CD8-positive, alpha-beta memory T cell (primary cell): Measurements from ENCODE around the gene HERC3. TPM values are rescaled to one million over a fixed set of nuclear protein-coding genes. Genes with fewer than 3 reads are reported as not detected.
A peak's percentile ranks its signal among the peaks of the same experiment; 100 is the strongest.

Source experiments
- CTCF ChIA-PET: fragments of 350-600 bp; sonication (Branson Sonifier 250); formaldehyde crosslinking; loops from one replicate; lab custom pipeline; 2021; ENCODE audit warnings: antibody characterized with exemption; lab: Charles Lee
- POLR2A ChIA-PET: fragments of 350-600 bp; sonication (Branson Sonifier 250); formaldehyde crosslinking; loops from one replicate; lab custom pipeline; 2021; ENCODE audit warnings: antibody characterized with exemption; lab: Charles Lee
- DNase-seq, 5 donors: peaks; one replicate each; pipeline versions ENCODE4 v3.0.0 to v3.0.0-alpha.2; 2020 to 2022; ENCODE audit warnings: mixed read lengths in 1 of 5
- H3K27ac ChIP-seq: one replicate; pipeline ENCODE4 v1.7.0; 2013; ENCODE audit warnings: low read depth, mild to moderate bottlenecking, low read length, moderate library complexity
- H3K27me3 ChIP-seq: 2 replicates; pipeline ENCODE4 v1.7.0; 2013; ENCODE audit warnings: low read length, mild to moderate bottlenecking; ENCODE audit not compliant: insufficient read depth, poor library complexity, severe bottlenecking
- H3K36me3 ChIP-seq: 2 replicates; pipeline ENCODE4 v1.7.0; 2013; ENCODE audit warnings: mild to moderate bottlenecking, low read length, moderate library complexity; ENCODE audit not compliant: insufficient read depth
- H3K4me1 ChIP-seq: 2 replicates; pipeline ENCODE4 v1.7.0; 2013; ENCODE audit warnings: mild to moderate bottlenecking, low read length, moderate library complexity; ENCODE audit not compliant: insufficient read depth
- H3K4me3 ChIP-seq: 2 replicates; pipeline ENCODE4 v1.7.0; 2013; ENCODE audit warnings: mild to moderate bottlenecking, low read length
- H3K9me3 ChIP-seq: 2 replicates; pipeline ENCODE4 v1.7.0; 2013; ENCODE audit warnings: mild to moderate bottlenecking, low read length
- H3K27ac Mint-ChIP-seq, 8 donors: one replicate each; pipeline ENCODE4 v1.8.0; 2020 to 2021; ENCODE audit warnings: mixed read lengths in 8 of 8, mild to moderate bottlenecking in 6 of 8, inconsistent platforms in 3 of 8, moderate library complexity in 3 of 8
- H3K27me3 Mint-ChIP-seq, 2 donors: one replicate each; pipeline ENCODE4 v1.8.0; 2020 to 2021; ENCODE audit warnings: mixed read lengths in 2 of 2, mild to moderate bottlenecking in 1 of 2, moderate library complexity in 1 of 2
- H3K36me3 Mint-ChIP-seq, 3 donors: one replicate each; pipeline ENCODE4 v1.8.0; 2020 to 2021; ENCODE audit warnings: mixed read lengths in 3 of 3, inconsistent platforms in 1 of 3, mild to moderate bottlenecking in 1 of 3
- H3K4me1 Mint-ChIP-seq, 3 donors: one replicate each; pipeline ENCODE4 v1.8.0; 2020 to 2021; ENCODE audit warnings: mixed read lengths in 3 of 3, inconsistent platforms in 1 of 3, mild to moderate bottlenecking in 1 of 3
- H3K4me3 Mint-ChIP-seq, 7 donors: one replicate each; pipeline ENCODE4 v1.8.0; 2020 to 2021; ENCODE audit warnings: mixed read lengths in 7 of 7, mild to moderate bottlenecking in 6 of 7, moderate library complexity in 4 of 7, inconsistent platforms in 2 of 7
- H3K9me3 Mint-ChIP-seq, 5 donors: one replicate each; pipeline ENCODE4 v1.8.0; 2020 to 2022; ENCODE audit warnings: mixed read lengths in 5 of 5, mild to moderate bottlenecking in 3 of 5, moderate library complexity in 2 of 5, inconsistent platforms in 1 of 5
- polyA plus RNA-seq: library from polyadenylated mRNA; unstranded; fragments of 300-500 nt; fragmentation: Illumina TruSeq; gene quantifications from one replicate; pipeline ENCODE4 v1.2.3, GENCODE V29; 2021
- total RNA-seq, 2 experiments: library from RNA; stranded (reverse); gene quantifications; one replicate each; pipeline ENCODE4 v1.2.3, GENCODE V29; 2021

Gene HERC3
- total and polyA plus RNA-seq, 3 experiments from 2014 or later: 27.9 to 34.5 (median 31.8) TPM

DNA sequence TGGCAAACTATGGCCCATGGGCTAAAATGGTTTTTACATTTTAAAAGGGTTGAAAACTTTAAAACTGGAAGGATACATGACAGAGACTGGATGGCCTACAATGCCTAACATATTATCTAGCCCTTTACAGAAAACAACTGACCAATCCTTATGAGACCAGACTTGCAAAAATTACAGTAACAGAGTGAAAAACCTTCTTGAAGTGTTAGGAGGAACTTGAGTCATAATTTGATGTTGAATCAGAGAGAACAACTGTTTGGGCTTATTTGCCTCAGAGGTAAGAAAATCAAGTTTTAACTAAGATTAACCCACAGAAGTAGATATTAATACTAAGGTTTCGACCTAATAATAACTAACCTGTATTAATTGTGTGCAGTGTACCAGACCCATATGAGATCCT, 117.7 kb downstream of the HERC3 start:
- H3K27me3 ChIP-seq: no peaks in the 10 kb centered on the region
- no peak overlapping the region for H3K4me3 Mint-ChIP-seq
- peak overlapping the region in 2 of 8 donors; percentile 0 to 44 for H3K27ac Mint-ChIP-seq
- H3K27ac ChIP-seq: no peak overlapping the region
- CTCF ChIA-PET: no interaction called here
- H3K4me1 ChIP-seq: no peaks in the 10 kb centered on the region
- no peak for DNase-seq
- H3K36me3 Mint-ChIP-seq: peaks cover 50 to 84% (median 58%) of the 10 kb centered on the region in 3 donors
- H3K4me3 ChIP-seq: no peak overlapping the region
- H3K9me3 ChIP-seq: no peaks in the 10 kb centered on the region
- H3K36me3 ChIP-seq: peaks cover 16% of the 10 kb centered on the region
- H3K27me3 Mint-ChIP-seq: peaks cover 0 to 2% of the 10 kb centered on the region in 2 donors
- H3K9me3 Mint-ChIP-seq: peaks cover 0 to 5% (median 0%) of the 10 kb centered on the region in 5 donors
- peaks cover 2 to 5% (median 3%) of the 10 kb centered on the region in 3 donors for H3K4me1 Mint-ChIP-seq
- POLR2A ChIA-PET: no interaction called here

DNA sequence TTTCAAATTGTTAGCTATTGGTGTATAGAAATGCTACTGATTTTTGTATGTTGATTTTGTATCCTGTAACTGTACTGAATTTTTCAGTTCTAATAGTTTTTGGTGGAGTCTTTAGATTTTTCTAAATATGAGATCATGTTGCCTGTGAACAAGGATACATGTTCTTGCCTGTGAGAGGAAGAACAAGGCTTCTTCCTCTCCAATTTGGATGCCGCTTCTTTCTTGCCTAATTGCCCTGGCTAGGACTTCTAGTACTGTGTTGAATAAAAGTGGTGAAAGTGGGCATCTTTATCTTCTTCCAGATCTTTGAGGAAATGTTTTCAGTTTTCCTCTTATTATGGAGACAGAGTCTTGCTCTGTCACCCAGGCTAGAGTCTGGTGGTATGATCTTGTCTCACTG, 121.5 kb downstream of the HERC3 start:
- Histone ChIP-seq H3K4me1 (no peaks in the 10 kb centered on the region), H3K9me3 (peaks cover 7% of the 10 kb centered on the region), H3K27ac (no peak overlapping the region), H3K36me3 (peaks cover 24% of the 10 kb centered on the region), H3K4me3 (no peak overlapping the region), H3K27me3 (no peaks in the 10 kb centered on the region)
- H3K9me3 Mint-ChIP-seq: peaks cover 17 to 24% (median 20%) of the 10 kb centered on the region in 5 donors
- H3K4me3 Mint-ChIP-seq: no peak overlapping the region
- peaks cover 2 to 5% (median 3%) of the 10 kb centered on the region in 3 donors for H3K4me1 Mint-ChIP-seq
- ChIA-PET POLR2A (no interaction called here), CTCF (no interaction called here)
- H3K27me3 Mint-ChIP-seq: peaks cover 0 to 2% of the 10 kb centered on the region in 2 donors
- H3K36me3 Mint-ChIP-seq: peaks cover 60 to 86% (median 81%) of the 10 kb centered on the region in 3 donors
- peak overlapping the region in 1 of 8 donors; percentile 67 for H3K27ac Mint-ChIP-seq
- DNase-seq: no peak

DNA sequence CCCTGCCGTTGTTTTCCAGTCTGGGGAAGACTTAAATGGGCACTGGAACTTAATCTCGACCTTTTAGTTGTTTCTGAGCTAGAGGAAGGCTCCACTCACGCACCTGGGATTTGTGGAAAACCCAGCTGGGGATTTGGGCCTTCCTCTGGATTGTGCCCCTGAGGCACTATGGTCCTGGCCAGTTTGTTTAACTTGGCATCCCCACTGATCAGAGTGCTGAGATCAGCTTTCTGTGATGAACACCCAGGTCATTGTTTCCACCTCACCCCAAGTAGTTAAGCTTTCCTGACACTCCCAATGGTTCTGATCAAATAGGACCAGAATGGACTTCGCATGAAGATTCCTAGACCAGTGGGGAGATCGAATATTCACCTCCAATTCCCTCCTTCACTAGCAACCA, 125.8 kb downstream of the HERC3 start:
- Histone ChIP-seq H3K27me3 (no peaks in the 10 kb centered on the region), H3K4me3 (no peak overlapping the region), H3K9me3 (peaks cover 7% of the 10 kb centered on the region), H3K27ac (no peak overlapping the region), H3K36me3 (peaks cover 28% of the 10 kb centered on the region), H3K4me1 (no peaks in the 10 kb centered on the region)
- Mint-ChIP-seq H3K9me3 (peaks cover 15 to 24% (median 17%) of the 10 kb centered on the region in 5 donors), H3K27ac (no peak overlapping the region), H3K4me1 (peaks cover 2 to 5% (median 3%) of the 10 kb centered on the region in 3 donors), H3K4me3 (no peak overlapping the region), H3K27me3 (peaks cover 0 to 2% of the 10 kb centered on the region in 2 donors), H3K36me3 (peaks cover 51 to 91% (median 51%) of the 10 kb centered on the region in 3 donors)
- DNase-seq: no peak
- ChIA-PET CTCF (no interaction called here), POLR2A (no interaction called here)

DNA sequence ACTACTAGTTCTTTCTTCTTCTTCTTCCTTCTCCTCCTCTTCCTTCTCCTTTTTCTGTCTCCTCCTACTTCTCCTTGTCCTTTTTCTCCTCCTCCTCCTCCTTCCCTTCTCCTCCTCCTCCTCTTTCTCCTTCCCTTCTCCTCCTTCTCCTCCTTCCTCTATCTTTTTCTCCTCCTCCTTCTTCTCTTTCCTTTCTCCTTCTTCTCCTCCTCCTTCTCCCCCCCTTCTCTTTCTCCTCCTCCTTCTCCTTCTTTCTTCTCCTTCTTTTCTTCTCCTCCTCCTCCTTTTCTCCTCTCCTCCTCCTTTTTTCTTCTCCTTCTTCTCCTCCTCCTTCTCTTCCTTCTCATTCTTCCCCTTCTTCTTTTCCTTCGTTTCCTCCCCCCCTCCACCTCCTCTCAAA, 127.1 kb downstream of the HERC3 start:
- peaks cover 28% of the 10 kb centered on the region for H3K36me3 ChIP-seq
- H3K27ac ChIP-seq: no peak overlapping the region
- H3K4me3 Mint-ChIP-seq: no peak overlapping the region
- H3K4me3 ChIP-seq: no peak overlapping the region
- ChIA-PET CTCF (no interaction called here), POLR2A (no interaction called here)
- DNase-seq: no peak
- H3K36me3 Mint-ChIP-seq: peaks cover 42 to 92% (median 46%) of the 10 kb centered on the region in 3 donors
- peaks cover 15 to 24% (median 17%) of the 10 kb centered on the region in 5 donors for H3K9me3 Mint-ChIP-seq
- no peaks in the 10 kb centered on the region for H3K27me3 ChIP-seq
- H3K4me1 ChIP-seq: no peaks in the 10 kb centered on the region
- H3K4me1 Mint-ChIP-seq: peaks cover 0 to under 1% (median 0%) of the 10 kb centered on the region in 3 donors
- H3K27me3 Mint-ChIP-seq: peaks cover 0 to 2% of the 10 kb centered on the region in 2 donors
- peaks cover 7% of the 10 kb centered on the region for H3K9me3 ChIP-seq
- no peak overlapping the region for H3K27ac Mint-ChIP-seq

DNA sequence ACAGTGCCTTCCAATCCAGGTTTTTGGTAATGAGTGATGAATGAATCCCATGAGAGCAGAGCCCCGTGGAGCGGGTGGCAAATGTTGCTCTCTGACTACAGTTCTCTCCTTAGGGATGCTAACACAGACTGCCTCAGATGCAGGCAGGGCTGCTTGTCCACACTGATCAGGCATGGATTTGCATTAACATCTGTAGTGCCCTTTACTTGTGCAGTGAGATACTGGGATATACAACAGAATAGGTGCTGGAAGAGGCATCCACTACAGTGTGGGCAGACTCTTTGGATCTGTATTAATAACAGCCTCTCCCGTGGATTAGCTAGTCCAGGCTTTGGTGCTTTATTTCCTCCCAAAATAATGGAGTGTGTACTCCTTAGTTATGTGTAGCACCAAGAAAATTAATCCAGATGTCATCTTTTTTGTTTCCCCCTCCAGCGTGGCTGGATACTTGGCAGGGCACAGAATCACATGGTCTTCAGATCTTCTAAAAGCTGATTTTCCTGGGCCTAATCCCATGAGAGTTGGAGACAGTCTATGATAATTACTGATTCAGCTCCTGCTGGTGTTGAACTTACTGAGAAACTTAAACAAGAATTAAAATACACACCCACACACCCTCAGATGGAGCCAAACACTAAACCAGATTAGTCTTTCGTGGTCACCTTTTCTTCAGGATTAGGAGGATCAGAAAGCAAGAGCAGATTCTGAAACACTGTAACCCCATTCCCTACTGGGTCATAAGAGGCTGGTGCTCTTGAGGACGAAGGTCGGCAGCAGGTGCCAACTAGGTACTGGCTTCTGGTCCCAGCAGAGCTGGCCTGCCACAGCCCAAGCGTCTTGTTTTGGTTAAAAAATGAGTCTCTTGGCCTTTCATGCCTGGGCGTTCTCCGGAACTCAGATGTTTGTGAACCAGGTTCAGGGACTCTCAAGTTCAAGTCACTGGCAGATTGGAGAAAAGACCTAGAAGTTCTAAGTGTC, 128.5 kb downstream of the HERC3 start:
- Mint-ChIP-seq H3K4me1 (no peaks in the 10 kb centered on the region), H3K4me3 (no peak overlapping the region), H3K27me3 (no peaks in the 10 kb centered on the region), H3K36me3 (peaks cover 29 to 93% (median 41%) of the 10 kb centered on the region in 3 donors), H3K9me3 (peaks cover 11 to 20% (median 17%) of the 10 kb centered on the region in 5 donors), H3K27ac (peak overlapping the region in 4 of 8 donors; percentile 29 to 63 (median 44))
- POLR2A ChIA-PET: no interaction called here
- no peak overlapping the region for H3K4me3 ChIP-seq
- H3K27me3 ChIP-seq: no peaks in the 10 kb centered on the region
- no peak for DNase-seq
- H3K9me3 ChIP-seq: peaks cover 7% of the 10 kb centered on the region
- CTCF ChIA-PET: no interaction called here
- peaks cover 33% of the 10 kb centered on the region for H3K36me3 ChIP-seq
- H3K4me1 ChIP-seq: no peaks in the 10 kb centered on the region
- no peak overlapping the region for H3K27ac ChIP-seq

DNA sequence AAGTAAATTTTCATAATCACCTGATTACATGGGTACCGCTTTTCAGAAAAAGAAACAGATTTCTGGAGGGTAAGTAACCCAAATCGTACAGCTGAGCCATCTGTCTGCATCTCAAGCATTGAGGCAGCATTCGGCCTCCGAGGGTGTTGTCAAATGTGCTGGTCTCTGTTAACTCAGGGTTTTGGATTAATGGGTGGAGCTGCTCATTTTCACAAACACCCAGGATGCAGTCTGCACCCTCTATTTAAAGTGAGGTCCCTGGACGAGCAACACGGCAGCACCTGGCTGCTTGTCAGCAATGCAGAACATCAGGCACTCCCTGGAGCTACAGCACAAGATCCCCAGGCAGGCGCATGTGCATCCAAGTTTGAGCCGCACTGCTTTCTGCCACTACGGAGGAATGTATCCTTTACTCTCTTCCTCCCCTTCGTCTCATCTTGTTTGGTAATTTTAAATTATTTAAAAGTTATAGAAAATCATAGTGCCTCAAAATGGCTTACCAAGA, 130.0 kb downstream of the HERC3 start:
- Histone ChIP-seq H3K36me3 (peaks cover 27% of the 10 kb centered on the region), H3K4me1 (no peaks in the 10 kb centered on the region), H3K9me3 (peaks cover 2% of the 10 kb centered on the region), H3K4me3 (no peak overlapping the region), H3K27me3 (no peaks in the 10 kb centered on the region), H3K27ac (no peak overlapping the region)
- ChIA-PET CTCF (no interaction called here), POLR2A (no interaction called here)
- H3K27me3 Mint-ChIP-seq: no peaks in the 10 kb centered on the region
- H3K27ac Mint-ChIP-seq: no peak overlapping the region
- H3K4me3 Mint-ChIP-seq: no peak overlapping the region
- H3K4me1 Mint-ChIP-seq: no peaks in the 10 kb centered on the region
- peaks cover 4 to 11% (median 4%) of the 10 kb centered on the region in 5 donors for H3K9me3 Mint-ChIP-seq
- peaks cover 14 to 93% (median 35%) of the 10 kb centered on the region in 3 donors for H3K36me3 Mint-ChIP-seq
- DNase-seq: no peak

DNA sequence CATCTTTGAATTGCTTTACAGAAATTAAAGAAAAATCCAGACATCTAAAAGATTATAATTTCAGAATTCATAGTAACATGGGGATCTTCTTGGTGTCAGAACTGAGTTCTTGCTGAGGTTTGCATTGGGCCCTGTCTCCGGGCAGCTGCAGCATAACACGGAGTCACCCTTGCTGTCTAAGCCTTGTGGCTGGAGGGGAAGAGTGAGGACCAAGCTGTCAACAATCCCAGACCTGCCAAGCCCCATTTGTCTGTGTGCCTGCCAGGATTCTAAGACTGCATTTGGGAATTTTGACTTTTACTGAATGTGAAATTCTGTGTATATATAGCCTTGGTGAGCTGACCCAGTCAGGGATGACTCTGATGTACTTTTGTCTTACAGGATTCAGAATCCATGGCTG, 130.5 kb downstream of the HERC3 start:
- H3K36me3 Mint-ChIP-seq: peaks cover 9 to 93% (median 33%) of the 10 kb centered on the region in 3 donors
- ChIA-PET CTCF (no interaction called here), POLR2A (no interaction called here)
- DNase-seq: no peak
- Histone ChIP-seq H3K4me3 (no peak overlapping the region), H3K27ac (no peak overlapping the region), H3K27me3 (no peaks in the 10 kb centered on the region), H3K4me1 (no peaks in the 10 kb centered on the region), H3K9me3 (no peaks in the 10 kb centered on the region), H3K36me3 (peaks cover 25% of the 10 kb centered on the region)
- H3K27ac Mint-ChIP-seq: no peak overlapping the region
- no peaks in the 10 kb centered on the region for H3K4me1 Mint-ChIP-seq
- H3K9me3 Mint-ChIP-seq: peaks cover 0 to 6% (median 0%) of the 10 kb centered on the region in 5 donors
- H3K27me3 Mint-ChIP-seq: no peaks in the 10 kb centered on the region
- H3K4me3 Mint-ChIP-seq: no peak overlapping the region

DNA sequence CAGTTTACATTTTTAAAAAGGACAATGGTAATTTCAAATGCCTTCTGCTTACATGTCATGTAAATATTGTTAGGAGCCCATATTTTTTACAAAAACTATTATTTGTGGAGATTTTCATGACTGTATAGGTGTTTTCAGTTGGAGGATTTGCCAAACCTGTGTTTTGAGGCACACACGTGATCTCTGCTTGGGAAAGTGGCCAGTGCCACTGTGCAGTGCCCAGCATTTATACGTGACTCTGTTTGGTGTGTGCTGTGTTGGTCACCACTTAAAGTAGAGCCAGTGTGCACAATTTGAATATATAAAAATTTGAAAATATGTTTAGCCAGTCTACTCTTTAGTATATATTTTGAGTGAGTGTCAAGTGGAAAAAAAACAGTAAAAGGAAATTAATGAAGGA, 132.1 kb downstream of the HERC3 start:
- CTCF ChIA-PET: no interaction called here
- H3K36me3 ChIP-seq: peaks cover 25% of the 10 kb centered on the region
- no peaks in the 10 kb centered on the region for H3K9me3 ChIP-seq

More for the DNA sequence above, 132.1 kb downstream of the HERC3 start:
- H3K27ac Mint-ChIP-seq: peak overlapping the region in 1 of 8 donors; percentile 50
- no peak overlapping the region for H3K4me3 Mint-ChIP-seq
- no peaks in the 10 kb centered on the region for H3K4me1 Mint-ChIP-seq
- no peaks in the 10 kb centered on the region for H3K9me3 Mint-ChIP-seq
- Histone ChIP-seq H3K4me3 (no peak overlapping the region), H3K27me3 (no peaks in the 10 kb centered on the region), H3K4me1 (no peaks in the 10 kb centered on the region), H3K27ac (no peak overlapping the region)
- H3K36me3 Mint-ChIP-seq: peaks cover 0 to 91% (median 33%) of the 10 kb centered on the region in 3 donors
- no peak for DNase-seq
- no peaks in the 10 kb centered on the region for H3K27me3 Mint-ChIP-seq
- POLR2A ChIA-PET: no interaction called here
